Measurements from ENCODE around the gene UNCX. TPM values are rescaled to one million over a fixed set of nuclear protein-coding genes. Genes with fewer than 3 reads are reported as not detected.

UNCX gene
- total RNA-seq, 1 donor from 2014 or later = not detected

DNA sequence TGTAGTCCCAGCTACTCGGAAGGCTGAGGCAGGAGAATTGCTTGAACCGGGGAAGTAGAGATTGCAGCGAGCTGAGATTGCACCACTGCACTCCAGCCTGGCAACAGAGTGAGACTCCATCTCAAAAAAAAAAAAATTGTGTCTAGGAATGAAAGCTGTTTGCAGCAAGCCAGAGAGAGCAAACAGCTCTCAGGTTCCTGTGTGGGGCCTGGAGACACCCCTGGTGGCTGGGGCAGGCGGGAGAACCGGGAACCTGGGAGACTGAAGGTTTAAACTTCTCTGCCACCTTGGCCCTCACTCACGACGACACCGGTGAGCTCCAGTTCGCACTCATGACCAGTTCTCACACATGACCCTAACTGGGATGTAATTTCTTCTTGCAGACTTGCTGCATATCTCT lies 13.2 kb upstream of the UNCX start:
- peaks cover 10% of the 10 kb centered on the region for H3K27me3 ChIP-seq
- no peak for DNase-seq (ENCODE audit: extremely low spot score in 2 of 2)
- intact Hi-C loops (cut with DNase I) = no loop called here

DNA sequence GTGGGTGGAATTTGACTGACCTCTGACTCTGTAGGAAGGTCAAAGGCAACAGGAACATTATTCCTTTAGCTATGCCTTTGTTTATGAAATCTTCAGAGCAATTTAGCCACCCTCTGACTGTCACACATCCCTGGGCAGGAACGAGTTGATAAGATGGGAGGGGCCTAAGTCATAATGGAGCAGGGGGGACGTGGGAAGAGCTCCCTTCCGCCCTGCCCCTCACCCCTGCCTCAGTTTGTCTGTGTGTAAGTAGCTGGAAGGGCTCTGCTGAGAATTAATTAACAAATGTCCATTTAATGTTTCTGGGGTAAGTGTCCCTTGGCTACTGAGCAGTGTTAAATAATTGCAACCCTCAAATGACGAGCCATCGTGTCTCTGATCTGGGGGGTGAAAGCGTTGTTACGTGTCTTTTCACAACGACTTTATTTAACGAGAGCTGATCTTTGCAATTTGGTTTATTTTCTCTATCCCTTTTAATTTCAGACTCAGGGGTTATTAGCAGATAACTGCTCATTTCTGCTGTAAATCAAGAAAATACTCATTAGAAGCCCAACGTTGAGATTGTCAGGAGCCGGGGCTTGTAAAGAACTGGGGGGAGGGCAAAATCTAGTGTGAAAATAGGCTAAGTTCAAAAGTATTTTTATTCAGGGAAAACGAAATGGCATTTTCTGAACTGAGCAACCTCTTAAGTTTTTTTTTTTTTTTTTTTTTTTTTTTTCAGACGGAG lies 12.5 kb upstream of the UNCX start:
- H3K27ac ChIP-seq = no peak overlapping the region
- intact Hi-C loops (cut with DNase I) = no loop called here
- peaks cover 11% of the 10 kb centered on the region for H3K27me3 ChIP-seq
- DNase-seq (ENCODE audit: extremely low spot score in 2 of 2) = no peak
- H3K4me3 ChIP-seq = no peak overlapping the region
- TF ChIP-seq POLR2AphosphoS5 (IDR thresholded peaks at IDR 0.05; ENCODE audit: insufficient read depth in 1 of 2, low read depth in 1 of 2) (no peak), POLR2A (IDR thresholded peaks at IDR 0.05) (no peak)
- TF ChIP-seq, protein P1, sequence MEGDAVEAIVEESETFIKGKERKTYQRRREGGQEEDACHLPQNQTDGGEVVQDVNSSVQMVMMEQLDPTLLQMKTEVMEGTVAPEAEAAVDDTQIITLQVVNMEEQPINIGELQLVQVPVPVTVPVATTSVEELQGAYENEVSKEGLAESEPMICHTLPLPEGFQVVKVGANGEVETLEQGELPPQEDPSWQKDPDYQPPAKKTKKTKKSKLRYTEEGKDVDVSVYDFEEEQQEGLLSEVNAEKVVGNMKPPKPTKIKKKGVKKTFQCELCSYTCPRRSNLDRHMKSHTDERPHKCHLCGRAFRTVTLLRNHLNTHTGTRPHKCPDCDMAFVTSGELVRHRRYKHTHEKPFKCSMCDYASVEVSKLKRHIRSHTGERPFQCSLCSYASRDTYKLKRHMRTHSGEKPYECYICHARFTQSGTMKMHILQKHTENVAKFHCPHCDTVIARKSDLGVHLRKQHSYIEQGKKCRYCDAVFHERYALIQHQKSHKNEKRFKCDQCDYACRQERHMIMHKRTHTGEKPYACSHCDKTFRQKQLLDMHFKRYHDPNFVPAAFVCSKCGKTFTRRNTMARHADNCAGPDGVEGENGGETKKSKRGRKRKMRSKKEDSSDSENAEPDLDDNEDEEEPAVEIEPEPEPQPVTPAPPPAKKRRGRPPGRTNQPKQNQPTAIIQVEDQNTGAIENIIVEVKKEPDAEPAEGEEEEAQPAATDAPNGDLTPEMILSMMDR (IDR thresholded peaks at IDR 0.05) = no peak
- H3K9me3 ChIP-seq = no peaks in the 10 kb centered on the region
- H3K4me1 ChIP-seq = peaks cover 10% of the 10 kb centered on the region
- no peaks in the 10 kb centered on the region for H3K36me3 ChIP-seq

More for the DNA sequence above, 13.2 kb upstream of the UNCX start:
- peaks cover 8% of the 10 kb centered on the region for H3K4me1 ChIP-seq
- no peak overlapping the region for H3K27ac ChIP-seq
- no peaks in the 10 kb centered on the region for H3K9me3 ChIP-seq
- no peak overlapping the region for H3K4me3 ChIP-seq
- TF ChIP-seq POLR2A (IDR thresholded peaks at IDR 0.05) (no peak), POLR2AphosphoS5 (IDR thresholded peaks at IDR 0.05; ENCODE audit: insufficient read depth in 1 of 2, low read depth in 1 of 2) (no peak)
- TF ChIP-seq, protein P1 (IDR thresholded peaks at IDR 0.05) = no peak
- H3K36me3 ChIP-seq = no peaks in the 10 kb centered on the region

DNA sequence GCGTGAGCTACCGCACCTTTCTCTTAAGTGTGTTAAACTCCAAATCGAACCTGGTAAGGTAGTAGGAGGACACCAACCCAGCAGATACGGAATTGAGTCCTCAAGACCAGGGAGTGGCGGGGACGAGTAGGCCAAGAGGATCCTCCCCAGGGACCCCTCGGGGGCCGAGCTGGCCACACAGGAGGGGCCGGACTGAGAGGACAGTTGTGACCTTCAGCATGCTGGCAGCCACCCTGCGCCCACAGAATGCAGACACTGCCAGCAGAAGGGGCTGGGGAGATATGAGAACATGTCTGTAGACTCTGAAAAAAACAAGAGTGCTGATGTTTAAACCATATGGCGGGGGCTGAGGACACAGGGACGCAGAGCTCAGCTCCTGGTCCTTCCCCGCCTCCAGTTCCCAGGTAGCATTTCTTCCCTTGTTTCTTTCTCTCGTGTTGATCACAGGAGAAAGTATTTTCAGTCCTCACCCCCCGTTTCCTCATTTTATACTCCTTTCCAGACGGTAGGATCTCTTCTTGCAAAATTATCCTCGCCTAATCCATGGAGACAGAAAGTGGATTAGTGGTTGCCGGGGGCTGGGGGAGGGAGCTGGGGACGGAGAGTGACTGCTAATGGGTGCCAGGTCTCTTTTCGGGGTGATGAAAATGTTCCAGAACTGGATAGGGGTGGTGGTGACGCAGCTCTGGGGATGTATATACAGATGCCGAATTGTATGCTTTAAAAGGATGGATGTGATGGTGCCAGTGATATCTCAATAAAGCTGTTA lies 11.5 kb upstream of the UNCX start:
- H3K4me3 ChIP-seq = no peak overlapping the region
- H3K4me1 ChIP-seq = peaks cover 10% of the 10 kb centered on the region
- no peaks in the 10 kb centered on the region for H3K9me3 ChIP-seq
- DNase-seq (ENCODE audit: extremely low spot score in 2 of 2) = no peak
- H3K36me3 ChIP-seq = no peaks in the 10 kb centered on the region
- no peak overlapping the region for H3K27ac ChIP-seq
- intact Hi-C loops (cut with DNase I) = no loop called here
- H3K27me3 ChIP-seq = peaks cover 11% of the 10 kb centered on the region
- TF ChIP-seq, protein P1 (IDR thresholded peaks at IDR 0.05) = no peak
- no peak for TF ChIP-seq POLR2A (IDR thresholded peaks at IDR 0.05)
- no peak for TF ChIP-seq POLR2AphosphoS5 (IDR thresholded peaks at IDR 0.05; ENCODE audit: insufficient read depth in 1 of 2, low read depth in 1 of 2)

DNA sequence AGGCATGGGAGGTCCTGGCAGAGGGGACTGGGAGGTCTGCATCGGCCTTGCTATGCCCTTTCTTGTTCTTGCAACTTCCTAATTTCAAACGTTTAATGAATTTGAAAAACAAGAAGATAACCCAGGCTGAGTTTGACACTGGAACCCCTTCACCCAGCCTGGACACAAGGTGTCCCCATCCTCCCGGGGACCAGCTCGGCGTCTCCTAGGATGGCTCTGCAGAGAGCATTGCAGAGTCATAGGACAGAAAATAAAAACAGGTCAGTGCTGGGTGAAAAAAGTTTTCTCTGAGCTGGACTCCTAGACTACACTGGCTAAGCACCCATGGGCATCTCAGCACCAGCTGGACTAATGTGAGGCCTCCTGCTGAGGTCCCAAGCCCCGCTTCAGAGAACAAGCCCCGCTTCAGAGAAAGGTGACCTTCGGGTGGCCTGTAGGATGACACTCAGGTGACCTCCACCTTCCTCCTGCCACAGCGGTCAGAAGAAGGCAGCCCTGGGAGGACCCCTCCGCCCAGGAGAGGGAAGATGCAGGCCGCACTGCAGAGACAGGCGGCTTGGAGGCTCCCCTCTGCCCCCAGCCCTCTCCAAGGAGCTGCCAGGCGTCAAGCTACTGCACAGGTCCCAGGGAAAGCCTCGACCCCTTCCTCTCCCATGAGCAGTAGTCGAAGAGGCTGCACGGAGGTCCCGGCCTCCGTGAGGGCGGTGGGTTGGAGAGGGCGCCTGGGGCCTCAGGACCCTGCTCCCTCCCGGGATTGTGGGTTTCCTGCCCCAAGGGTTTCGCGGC lies 9.3 kb upstream of the UNCX start:
- H3K4me1 ChIP-seq = peaks cover 10% of the 10 kb centered on the region
- DNase-seq (ENCODE audit: extremely low spot score in 2 of 2) = no peak
- no peak overlapping the region for H3K4me3 ChIP-seq
- peaks cover 32% of the 10 kb centered on the region for H3K27me3 ChIP-seq
- no peaks in the 10 kb centered on the region for H3K36me3 ChIP-seq
- TF ChIP-seq POLR2AphosphoS5 (IDR thresholded peaks at IDR 0.05; ENCODE audit: insufficient read depth in 1 of 2, low read depth in 1 of 2) (no peak), POLR2A (IDR thresholded peaks at IDR 0.05) (no peak)
- TF ChIP-seq, protein P1 (IDR thresholded peaks at IDR 0.05) = no peak
- H3K27ac ChIP-seq = no peak overlapping the region
- intact Hi-C loops (cut with DNase I) = no loop called here
- H3K9me3 ChIP-seq = no peaks in the 10 kb centered on the region
